PFSK-1 (cell line): ENCODE measurements around the gene LRRC37B.

Experiments used
- FOXP2 ChIP-seq: optimal IDR thresholded peaks from 2 replicates; pipeline ENCODE3; 2011; ENCODE audit warnings: borderline replicate concordance, control low read depth, inconsistent platforms; ENCODE audit not compliant: insufficient read depth; ENCODE audit errors: extremely low read length, extremely low read depth
- POLR2AphosphoS5 ChIP-seq: IDR thresholded peaks from 2 replicates; pipeline ENCODE4 v1.6.1; 2012; ENCODE audit warnings: low read depth, mild to moderate bottlenecking, control low read depth, low read length, moderate library complexity
- REST ChIP-seq, 2 experiments: IDR thresholded peaks; 2 replicates each; pipeline versions ENCODE4 v1.6.1 to v1.8.0; 2011 to 2012; ENCODE audit warnings: low read depth in 2 of 2, low read length in 2 of 2, control low read depth in 1 of 2, inconsistent platforms in 1 of 2, mild to moderate bottlenecking in 1 of 2, moderate library complexity in 1 of 2; ENCODE audit not compliant: insufficient read depth in 1 of 2
- SIN3A ChIP-seq: IDR thresholded peaks from 2 replicates; pipeline ENCODE4 v1.6.1; 2012; ENCODE audit warnings: mild to moderate bottlenecking, low read length, moderate library complexity, borderline replicate concordance; ENCODE audit not compliant: insufficient read depth
- TAF1 ChIP-seq: IDR thresholded peaks from 2 replicates; pipeline ENCODE4 v1.6.1; 2012; ENCODE audit warnings: low read length, control low read depth, borderline replicate concordance; ENCODE audit not compliant: insufficient read depth

GRCh38 chr17:32100971-32101631, 93.9 kb downstream of the LRRC37B start:
- no peak for TF ChIP-seq POLR2AphosphoS5
- TF ChIP-seq REST (IDR thresholded peaks at IDR 0.05; ENCODE audit: insufficient read depth in 1 of 2, low read depth in 2 of 2, low read length in 2 of 2) = no peak
- no peak for TF ChIP-seq SIN3A
- no peak for TF ChIP-seq TAF1
- TF ChIP-seq FOXP2 = no peak
